Measurements from ENCODE around the gene SLC17A7. TPM values are rescaled to one million over a fixed set of nuclear protein-coding genes. Genes with fewer than 3 reads are reported as not detected.
A peak's percentile ranks its signal among the peaks of the same experiment; 100 is the strongest.

SLC17A7 gene
- total and polyA plus RNA-seq, 10 donors, result 0.07 to 0.13 (median 0.10) TPM; not detected in 5

DNA sequence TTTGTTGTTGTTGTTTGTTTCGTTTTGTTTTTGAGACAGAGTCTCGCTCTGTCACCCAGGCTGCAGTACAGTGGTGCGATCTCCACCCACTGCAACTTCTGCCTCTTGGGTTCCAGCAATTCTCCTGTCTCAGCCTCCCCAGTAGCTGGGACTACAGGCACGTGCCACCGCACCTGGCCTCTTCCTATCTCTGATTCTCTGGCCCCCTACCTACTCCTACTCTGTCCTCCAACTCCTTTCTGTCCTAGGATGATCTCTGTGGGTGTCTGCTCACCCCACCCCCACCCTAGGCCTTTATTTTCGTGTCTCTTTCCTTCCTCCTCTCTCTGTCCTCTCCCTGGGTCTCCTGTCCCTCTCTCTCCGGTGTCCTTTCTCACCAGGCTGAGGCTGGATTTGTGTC is 9.1 kb upstream of the SLC17A7 start:
- Histone ChIP-seq H3K27ac (peak overlapping the region in 1 of 8 donors; percentile 26), H3K4me3 (peak overlapping the region in 5 of 8 donors; percentile 65 to 85 (median 74)), H3K4me1 (peaks cover 11 to 78% (median 43%) of the 10 kb centered on the region in 6 donors), H3K36me3 (peaks cover 0 to 45% (median 22%) of the 10 kb centered on the region in 6 donors), H3K9me3 (no peaks in the 10 kb centered on the region), H3K27me3 (replicated peaks in 1 of 7) (no peaks in the 10 kb centered on the region)
- intact Hi-C loops (cut with DNase I; ENCODE audit: low total_unique reads), result no loop called here
- WGBS, 5 donors, result 75 to 88% (median 83%) methylated on average over 7 of the region's 7 CpGs
- DNase-seq, result no peak
- TF ChIP-seq, protein P1, sequence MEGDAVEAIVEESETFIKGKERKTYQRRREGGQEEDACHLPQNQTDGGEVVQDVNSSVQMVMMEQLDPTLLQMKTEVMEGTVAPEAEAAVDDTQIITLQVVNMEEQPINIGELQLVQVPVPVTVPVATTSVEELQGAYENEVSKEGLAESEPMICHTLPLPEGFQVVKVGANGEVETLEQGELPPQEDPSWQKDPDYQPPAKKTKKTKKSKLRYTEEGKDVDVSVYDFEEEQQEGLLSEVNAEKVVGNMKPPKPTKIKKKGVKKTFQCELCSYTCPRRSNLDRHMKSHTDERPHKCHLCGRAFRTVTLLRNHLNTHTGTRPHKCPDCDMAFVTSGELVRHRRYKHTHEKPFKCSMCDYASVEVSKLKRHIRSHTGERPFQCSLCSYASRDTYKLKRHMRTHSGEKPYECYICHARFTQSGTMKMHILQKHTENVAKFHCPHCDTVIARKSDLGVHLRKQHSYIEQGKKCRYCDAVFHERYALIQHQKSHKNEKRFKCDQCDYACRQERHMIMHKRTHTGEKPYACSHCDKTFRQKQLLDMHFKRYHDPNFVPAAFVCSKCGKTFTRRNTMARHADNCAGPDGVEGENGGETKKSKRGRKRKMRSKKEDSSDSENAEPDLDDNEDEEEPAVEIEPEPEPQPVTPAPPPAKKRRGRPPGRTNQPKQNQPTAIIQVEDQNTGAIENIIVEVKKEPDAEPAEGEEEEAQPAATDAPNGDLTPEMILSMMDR (IDR thresholded peaks at IDR 0.05 in 8 of 11, conservative IDR thresholded peaks at IDR 0.05 in 3 of 11), result no peak
- TF ChIP-seq POLR2A (IDR thresholded peaks at IDR 0.05) (no peak), POLR2AphosphoS5 (IDR thresholded peaks at IDR 0.05) (no peak)

DNA sequence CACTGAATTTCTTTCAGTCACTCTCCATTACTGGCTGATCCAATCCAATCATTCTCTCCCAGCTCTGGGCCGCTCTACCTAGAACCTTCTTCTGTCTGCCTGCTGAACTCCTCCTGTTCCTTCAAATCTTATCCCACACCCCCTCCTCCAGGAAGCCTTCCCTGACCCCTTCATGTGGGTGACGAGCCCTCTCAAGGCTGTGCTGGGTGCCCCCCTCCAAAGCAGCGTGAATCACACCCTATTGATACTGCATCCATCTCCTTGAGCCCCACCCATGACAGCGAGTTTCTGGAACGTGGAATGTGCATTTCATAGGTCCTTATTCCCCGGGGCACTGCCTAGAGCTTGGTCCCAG is 7.1 kb upstream of the SLC17A7 start:
- Histone ChIP-seq H3K27ac (peak overlapping the region in 3 of 8 donors; percentile 23 to 56 (median 45)), H3K27me3 (replicated peaks in 1 of 7) (no peaks in the 10 kb centered on the region), H3K4me3 (no peak overlapping the region), H3K36me3 (peaks cover 0 to 44% (median 22%) of the 10 kb centered on the region in 6 donors), H3K4me1 (peaks cover 0 to 75% (median 35%) of the 10 kb centered on the region in 6 donors), H3K9me3 (no peaks in the 10 kb centered on the region)
- intact Hi-C loops (cut with DNase I; ENCODE audit: low total_unique reads), result loop anchor here (10.0 kb wide), 1 partner anchor 184 kb away; no protein-coding TSS in a partner anchor
- WGBS, 5 donors, result 91 to 96% (median 95%) methylated on average over 6 of the region's 6 CpGs
- TF ChIP-seq POLR2AphosphoS5 (IDR thresholded peaks at IDR 0.05) (no peak), POLR2A (IDR thresholded peaks at IDR 0.05) (no peak)
- TF ChIP-seq, protein P1 (IDR thresholded peaks at IDR 0.05 in 8 of 11, conservative IDR thresholded peaks at IDR 0.05 in 3 of 11), result no peak
- no peak for DNase-seq

DNA sequence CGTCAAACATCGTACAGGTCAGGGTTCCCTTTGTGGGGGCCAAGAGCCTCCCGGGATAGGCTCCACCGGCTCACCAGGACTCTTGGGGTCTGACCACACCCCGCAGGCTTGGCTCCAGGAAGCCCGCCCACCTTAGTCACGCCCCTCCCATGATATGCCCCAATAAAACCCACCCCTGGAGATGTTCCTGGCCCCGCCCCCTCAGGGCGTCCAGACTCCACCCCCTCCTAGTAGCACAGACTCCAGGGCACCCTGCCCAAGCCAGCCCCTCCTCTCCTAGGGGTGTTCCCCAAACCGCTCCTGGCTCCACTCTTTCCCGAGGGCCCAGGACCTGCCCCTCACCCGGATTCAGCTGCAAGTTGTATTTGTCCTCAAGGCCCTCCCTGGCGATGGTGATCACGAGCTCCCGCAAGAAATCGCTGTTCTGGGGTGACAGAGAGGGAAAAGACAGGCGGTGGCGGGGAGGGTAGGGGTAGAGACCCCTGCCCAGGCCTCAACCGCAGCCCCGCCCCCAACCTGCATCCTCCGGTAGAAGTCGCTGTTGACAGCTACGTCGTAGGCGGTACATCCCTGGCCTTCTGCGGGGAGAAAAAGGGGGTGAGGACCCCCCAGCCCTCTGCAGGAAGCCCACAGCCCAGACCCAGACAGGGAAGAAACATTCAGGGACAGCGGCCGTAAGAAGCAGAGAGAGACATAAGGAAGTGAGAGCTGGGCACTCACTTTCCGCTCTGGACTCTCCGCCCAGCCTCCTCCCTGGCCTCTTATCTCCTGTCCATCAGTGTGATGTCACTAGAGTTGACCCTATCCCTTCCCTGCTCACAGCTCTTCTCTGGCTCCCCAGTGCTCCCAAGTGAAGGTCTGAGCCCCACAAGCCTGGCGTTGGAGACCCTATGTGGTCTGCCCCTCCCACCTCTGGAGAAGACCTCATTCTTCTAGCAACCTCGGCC is 6.4 kb upstream of the SLC17A7 start:
- WGBS, 5 donors, result 75 to 92% (median 84%) methylated on average over 29 to 32 of the region's 32 CpGs

More for the DNA sequence above, 6.4 kb upstream of the SLC17A7 start:
- peaks cover 0 to 44% (median 22%) of the 10 kb centered on the region in 6 donors for H3K36me3 ChIP-seq
- TF ChIP-seq POLR2AphosphoS5 (IDR thresholded peaks at IDR 0.05), result peak in 1 of 3 donors; percentile 34
- TF ChIP-seq, protein P1 (IDR thresholded peaks at IDR 0.05 in 8 of 11, conservative IDR thresholded peaks at IDR 0.05 in 3 of 11), result no peak
- no peak for TF ChIP-seq POLR2A (IDR thresholded peaks at IDR 0.05)
- peak overlapping the region in 4 of 8 donors; percentile 23 to 56 (median 50) for H3K27ac ChIP-seq
- H3K9me3 ChIP-seq, result no peaks in the 10 kb centered on the region
- intact Hi-C loops (cut with DNase I; ENCODE audit: low total_unique reads), result loop anchor here (10.0 kb wide), 1 partner anchor 183 kb away; no protein-coding TSS in a partner anchor
- DNase-seq, result no peak
- peaks cover 0 to 4% (median 0%) of the 10 kb centered on the region in 7 donors for H3K27me3 ChIP-seq (replicated peaks in 1 of 7)
- H3K4me1 ChIP-seq, result peaks cover 0 to 81% (median 38%) of the 10 kb centered on the region in 6 donors
- H3K4me3 ChIP-seq, result peak overlapping the region in 2 of 8 donors; percentile 12 to 33

Measured in spleen (tissue), 11 donors.